Mesodermal cell (in vitro differentiated cells): ENCODE results near the gene CCDC3.

Experiments
- H3K27ac ChIP-seq: 2 replicates; pipeline ENCODE4 v1.7.0; 2013; ENCODE audit warnings: mild to moderate bottlenecking, low read depth, low read length, moderate library complexity; ENCODE audit not compliant: severe bottlenecking
- H3K36me3 ChIP-seq: 2 replicates; pipeline ENCODE4 v1.7.1; 2013; ENCODE audit warnings: mild to moderate bottlenecking, low read length, moderate library complexity; ENCODE audit not compliant: control insufficient read depth, insufficient read depth
- H3K4me1 ChIP-seq: one replicate; pipeline ENCODE4 v1.7.1; 2013; ENCODE audit warnings: mild to moderate bottlenecking, low read length; ENCODE audit not compliant: insufficient read depth, control insufficient read depth, poor library complexity, severe bottlenecking
- H3K4me3 ChIP-seq: 2 replicates; pipeline ENCODE4 v1.7.0; 2013; ENCODE audit warnings: low read length, control low read depth, mild to moderate bottlenecking; ENCODE audit not compliant: insufficient read depth, poor library complexity, severe bottlenecking; ENCODE audit errors: extremely low read depth
- H3K9me3 ChIP-seq: 2 replicates; pipeline ENCODE4 v1.7.1; 2013; ENCODE audit warnings: mild to moderate bottlenecking, low read length, moderate library complexity; ENCODE audit not compliant: control insufficient read depth
- WGBS, 2 experiments: methylation state at CpG; one replicate each; pipeline ENCODE4 v1.1.5; 2013; ENCODE audit warnings: missing lambda C conversion rate in 2 of 2; ENCODE audit not compliant: insufficient coverage in 2 of 2; 5-methylcytosine and 5-hydroxymethylcytosine counted together

Gene CCDC3

GRCh38 chr10:12892924-12893323, 108.6 kb downstream of the CCDC3 start:
- Histone ChIP-seq H3K36me3 (no peaks in the 10 kb centered on the region), H3K27ac (no peak overlapping the region), H3K4me1 (no peaks in the 10 kb centered on the region)

GRCh38 chr10:12890958-12891357, 110.6 kb downstream of the CCDC3 start:
- no peak overlapping the region for H3K27ac ChIP-seq

More at GRCh38 chr10:12892924-12893323, 108.6 kb downstream of the CCDC3 start:
- peaks cover 4% of the 10 kb centered on the region for H3K9me3 ChIP-seq
- no peak overlapping the region for H3K4me3 ChIP-seq

DNA sequence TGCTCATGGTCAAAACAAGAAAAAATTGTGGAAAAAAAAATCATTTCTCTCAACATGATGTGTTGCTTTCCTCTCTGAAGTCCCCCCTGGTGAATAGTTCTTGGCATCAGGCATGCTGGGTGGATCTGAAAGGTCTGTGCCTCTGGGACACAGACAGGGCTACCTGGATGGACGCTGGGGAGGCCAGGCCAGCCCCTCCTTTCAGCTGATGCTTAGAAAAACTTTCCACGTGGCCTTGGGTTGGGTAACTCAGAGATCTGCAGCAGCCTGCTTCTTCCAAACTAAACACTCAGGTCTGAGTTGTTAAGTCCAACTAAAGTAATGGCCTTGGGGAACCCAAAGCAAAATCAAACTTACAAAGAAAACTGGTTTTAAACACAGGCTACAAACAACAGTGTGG, 113.0 kb downstream of the CCDC3 start:
- no peaks in the 10 kb centered on the region for H3K4me1 ChIP-seq
- no peak overlapping the region for H3K4me3 ChIP-seq
- WGBS, 2 experiments = 70 to 100% methylated on average over 1 to 2 of the region's 2 CpGs
- no peak overlapping the region for H3K27ac ChIP-seq
- H3K36me3 ChIP-seq = no peaks in the 10 kb centered on the region
- peaks cover 4% of the 10 kb centered on the region for H3K9me3 ChIP-seq

More at GRCh38 chr10:12890958-12891357, 110.6 kb downstream of the CCDC3 start:
- H3K4me3 ChIP-seq = no peak overlapping the region
- no peaks in the 10 kb centered on the region for H3K36me3 ChIP-seq
- 60% methylated on average over 1 of the region's 3 CpGs; no CpG with 5 or more reads in 1 of the 2 experiments for WGBS, 2 experiments
- peaks cover 4% of the 10 kb centered on the region for H3K9me3 ChIP-seq
- no peaks in the 10 kb centered on the region for H3K4me1 ChIP-seq

DNA sequence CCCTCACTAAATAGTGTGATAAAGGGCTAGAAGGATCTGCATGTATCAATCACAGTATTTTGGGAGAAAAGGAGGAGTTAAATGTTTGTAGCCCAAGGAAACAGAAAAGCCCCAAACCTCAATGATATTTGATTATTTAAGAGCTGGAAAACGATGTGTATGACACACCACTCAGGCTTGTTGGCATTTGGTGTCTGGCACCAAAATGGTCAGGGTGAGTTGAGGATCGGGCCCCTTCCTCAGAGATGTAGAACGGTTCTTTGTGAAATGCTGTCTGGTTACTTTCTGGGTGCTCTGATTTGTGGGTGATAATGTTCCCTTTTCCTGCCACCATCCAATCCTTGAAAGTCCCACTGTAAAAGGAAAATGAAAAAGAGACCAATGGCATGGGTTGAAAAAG, 113.7 kb downstream of the CCDC3 start:
- Histone ChIP-seq H3K27ac (no peak overlapping the region), H3K4me3 (no peak overlapping the region), H3K4me1 (no peaks in the 10 kb centered on the region), H3K36me3 (no peaks in the 10 kb centered on the region), H3K9me3 (peaks cover 4% of the 10 kb centered on the region)
- WGBS, 2 experiments = 86 to 97% methylated on average over 1 to 3 of the region's 3 CpGs

DNA sequence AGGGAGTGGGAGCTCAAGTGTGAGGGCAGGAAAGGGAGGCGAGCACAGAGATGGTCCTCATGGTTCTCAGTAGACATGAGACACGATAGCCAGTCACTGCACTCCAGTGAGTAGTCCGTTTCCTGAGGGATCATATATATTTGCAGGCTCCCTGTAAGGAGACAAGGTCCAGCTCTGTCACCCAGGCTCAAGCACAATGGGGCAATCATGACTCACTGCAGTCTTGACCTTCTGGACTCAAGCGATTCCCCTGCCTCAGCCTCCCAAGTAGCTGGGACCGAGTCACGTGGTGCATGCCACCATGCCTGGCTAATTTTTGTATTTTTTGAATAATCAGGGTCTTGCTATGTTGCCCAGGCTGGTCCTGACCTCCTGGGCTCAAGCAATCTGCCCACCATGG, 116.7 kb downstream of the CCDC3 start:
- Histone ChIP-seq H3K27ac (no peak overlapping the region), H3K36me3 (no peaks in the 10 kb centered on the region), H3K4me3 (no peak overlapping the region), H3K4me1 (no peaks in the 10 kb centered on the region), H3K9me3 (no peaks in the 10 kb centered on the region)
- WGBS, 2 experiments = 71 to 82% methylated on average over 6 of the region's 6 CpGs

GRCh38 chr10:12880423-12880822, 121.1 kb downstream of the CCDC3 start:
- Histone ChIP-seq H3K4me1 (no peaks in the 10 kb centered on the region), H3K9me3 (no peaks in the 10 kb centered on the region), H3K36me3 (no peaks in the 10 kb centered on the region), H3K27ac (no peak overlapping the region), H3K4me3 (no peak overlapping the region)

DNA sequence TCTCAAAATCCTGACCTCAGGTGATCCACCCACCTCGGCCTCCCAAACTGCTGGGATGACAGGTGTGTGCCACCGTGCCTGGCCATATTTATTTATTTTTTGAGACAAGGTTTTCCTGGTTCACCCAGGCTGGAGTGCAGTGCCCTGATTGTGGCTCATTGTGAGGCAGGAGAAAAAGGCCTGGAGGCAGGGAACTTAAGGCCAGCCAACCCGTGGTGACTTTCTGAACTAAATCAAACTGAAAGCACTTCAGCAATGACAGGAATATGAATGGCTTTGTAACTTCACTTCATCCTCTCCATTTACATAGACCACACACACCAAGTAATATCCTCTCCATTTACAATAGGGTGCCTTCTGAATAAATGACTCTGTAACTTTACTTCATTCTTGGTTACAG, 124.4 kb downstream of the CCDC3 start:
- H3K9me3 ChIP-seq = no peaks in the 10 kb centered on the region
- H3K4me1 ChIP-seq = no peaks in the 10 kb centered on the region
- no peak overlapping the region for H3K27ac ChIP-seq
- no peaks in the 10 kb centered on the region for H3K36me3 ChIP-seq
- WGBS, 2 experiments = 82 to 83% methylated on average over 2 to 3 of the region's 3 CpGs
- H3K4me3 ChIP-seq = no peak overlapping the region

- no peaks in the 10 kb centered on the region for H3K9me3 ChIP-seq
- no peak overlapping the region for H3K4me3 ChIP-seq
- no peak overlapping the region for H3K27ac ChIP-seq
- H3K36me3 ChIP-seq = no peaks in the 10 kb centered on the region
- WGBS, 2 experiments = 82 to 100% methylated on average over 3 to 5 of the region's 5 CpGs
- no peaks in the 10 kb centered on the region for H3K4me1 ChIP-seq
These were observed 125.2 kb downstream of the CCDC3 start for GRCh38 chr10:12876266-12876665.

DNA sequence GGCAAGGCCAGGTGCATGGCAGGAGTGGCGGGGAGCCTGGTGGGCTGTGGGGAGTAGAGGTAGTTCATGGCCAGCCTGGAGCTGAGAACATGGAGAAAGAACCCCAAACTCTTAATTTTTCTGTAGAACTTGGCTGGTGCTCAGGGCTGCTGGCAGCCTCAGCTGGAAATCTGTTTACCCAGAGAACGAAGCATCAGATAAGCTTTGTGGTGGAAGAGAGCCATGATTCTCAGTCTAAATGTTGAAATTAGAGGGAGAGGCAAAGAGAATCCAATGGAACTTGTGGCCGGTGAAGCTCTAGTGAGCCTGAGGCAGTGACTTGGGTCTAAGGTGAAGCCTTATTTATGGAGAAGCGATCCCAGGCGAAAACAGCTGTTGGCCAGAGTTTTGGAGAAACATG, 126.4 kb downstream of the CCDC3 start:
- no peaks in the 10 kb centered on the region for H3K9me3 ChIP-seq
- H3K4me1 ChIP-seq = no peaks in the 10 kb centered on the region
- H3K36me3 ChIP-seq = no peaks in the 10 kb centered on the region
- no peak overlapping the region for H3K4me3 ChIP-seq
- no peak overlapping the region for H3K27ac ChIP-seq
- WGBS, 2 experiments = 91% methylated on average over 4 to 5 of the region's 5 CpGs

DNA sequence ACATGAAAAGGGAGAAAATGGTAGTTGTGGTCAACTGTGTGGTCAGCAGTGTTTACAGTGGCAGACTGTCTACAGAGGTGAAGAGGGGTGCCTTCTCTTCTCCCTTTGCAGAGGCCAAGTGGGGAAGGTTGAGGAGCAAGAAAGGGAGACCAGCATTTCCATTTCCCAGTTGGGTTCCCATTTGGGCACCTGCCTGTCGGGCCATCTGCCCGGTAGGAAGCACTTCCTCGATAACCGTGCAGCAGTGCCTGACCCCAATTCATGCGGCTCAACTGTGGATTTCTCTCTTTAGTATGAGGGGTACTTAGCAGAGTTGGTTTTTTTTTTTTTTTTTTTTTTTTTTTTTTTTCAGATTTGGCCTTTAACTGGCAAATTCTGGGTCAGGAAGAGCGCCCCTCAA, 127.0 kb downstream of the CCDC3 start:
- Histone ChIP-seq H3K4me3 (no peak overlapping the region), H3K27ac (no peak overlapping the region), H3K36me3 (no peaks in the 10 kb centered on the region), H3K9me3 (no peaks in the 10 kb centered on the region), H3K4me1 (no peaks in the 10 kb centered on the region)
- 100% methylated on average over 2 of the region's 6 CpGs; no CpG with 5 or more reads in 1 of the 2 experiments for WGBS, 2 experiments

DNA sequence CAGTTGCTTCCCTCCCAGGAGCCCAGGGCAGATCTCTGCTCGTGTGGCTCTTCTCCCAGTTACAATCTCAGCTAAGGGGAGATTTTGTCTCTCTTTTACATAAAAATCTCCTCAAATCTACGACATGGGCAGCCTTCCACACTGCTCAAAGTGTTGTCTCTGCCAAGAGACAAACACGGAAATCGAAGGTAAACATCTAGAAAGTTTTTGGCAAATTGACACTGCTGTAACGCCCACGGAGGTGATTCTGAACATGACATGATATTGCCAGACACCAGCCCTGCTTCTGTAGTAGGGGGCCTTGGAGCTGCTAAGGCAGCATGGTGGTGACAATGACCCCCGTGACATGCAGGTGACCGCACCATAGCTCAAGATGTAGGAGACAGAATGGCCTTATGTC, 128.3 kb downstream of the CCDC3 start:
- Histone ChIP-seq H3K4me3 (no peak overlapping the region), H3K9me3 (no peaks in the 10 kb centered on the region), H3K27ac (no peak overlapping the region), H3K4me1 (no peaks in the 10 kb centered on the region), H3K36me3 (no peaks in the 10 kb centered on the region)
- WGBS, 2 experiments = 84 to 85% methylated on average over 8 of the region's 8 CpGs

DNA sequence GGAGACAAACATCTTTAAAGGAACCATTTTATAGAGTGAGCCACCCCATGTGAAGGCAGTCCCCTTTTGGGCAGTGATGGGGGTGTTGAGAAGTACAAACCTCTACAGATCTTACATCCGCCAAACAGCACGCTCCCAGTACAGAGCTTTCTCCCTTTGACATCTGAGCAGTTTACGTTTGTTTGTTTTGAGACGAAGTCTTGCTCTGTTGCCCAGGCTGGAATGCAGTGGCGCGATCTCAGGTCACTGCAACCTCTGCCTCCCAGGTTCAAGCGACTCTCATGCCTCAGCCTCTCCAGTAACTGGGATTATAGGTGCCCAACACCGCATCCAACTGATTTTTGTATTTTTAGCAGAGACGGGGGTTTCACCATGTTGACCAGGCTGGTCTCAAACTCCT, 128.9 kb downstream of the CCDC3 start:
- H3K4me3 ChIP-seq = no peak overlapping the region
- H3K36me3 ChIP-seq = no peaks in the 10 kb centered on the region
- no peak overlapping the region for H3K27ac ChIP-seq
- 92 to 95% methylated on average over 6 to 8 of the region's 9 CpGs for WGBS, 2 experiments
- no peaks in the 10 kb centered on the region for H3K4me1 ChIP-seq
- H3K9me3 ChIP-seq = no peaks in the 10 kb centered on the region
